ENCODE data around the gene FOXC1. TPM values are rescaled to one million over a fixed set of nuclear protein-coding genes. Genes with fewer than 3 reads are reported as not detected.

Gene FOXC1
- total RNA-seq, 4 donors from 2014 or later = 0.92 to 3.9 (median 2.0) TPM

GRCh38 chr6:1629316-1629715, 19.6 kb downstream of the FOXC1 start:
- peaks cover 4 to 7% of the 10 kb centered on the region in 2 donors for H3K4me1 ChIP-seq
- intact Hi-C loops (cut with DNase I; ENCODE audit: low total_unique reads) (no loop called here), in situ Hi-C loops (cut with MboI; ENCODE audit: low sequenced_read_pairs in 4 of 4) (no loop called here)
- DNase-seq (no peak), ATAC-seq (no peak)
- H3K27me3 ChIP-seq = peaks cover 34 to 47% (median 41%) of the 10 kb centered on the region in 3 donors
- no peaks in the 10 kb centered on the region for H3K36me3 ChIP-seq
- H3K4me3 ChIP-seq = no peak overlapping the region
- no peak for TF ChIP-seq POLR2A (IDR thresholded peaks at IDR 0.05)
- TF ChIP-seq, protein P1, sequence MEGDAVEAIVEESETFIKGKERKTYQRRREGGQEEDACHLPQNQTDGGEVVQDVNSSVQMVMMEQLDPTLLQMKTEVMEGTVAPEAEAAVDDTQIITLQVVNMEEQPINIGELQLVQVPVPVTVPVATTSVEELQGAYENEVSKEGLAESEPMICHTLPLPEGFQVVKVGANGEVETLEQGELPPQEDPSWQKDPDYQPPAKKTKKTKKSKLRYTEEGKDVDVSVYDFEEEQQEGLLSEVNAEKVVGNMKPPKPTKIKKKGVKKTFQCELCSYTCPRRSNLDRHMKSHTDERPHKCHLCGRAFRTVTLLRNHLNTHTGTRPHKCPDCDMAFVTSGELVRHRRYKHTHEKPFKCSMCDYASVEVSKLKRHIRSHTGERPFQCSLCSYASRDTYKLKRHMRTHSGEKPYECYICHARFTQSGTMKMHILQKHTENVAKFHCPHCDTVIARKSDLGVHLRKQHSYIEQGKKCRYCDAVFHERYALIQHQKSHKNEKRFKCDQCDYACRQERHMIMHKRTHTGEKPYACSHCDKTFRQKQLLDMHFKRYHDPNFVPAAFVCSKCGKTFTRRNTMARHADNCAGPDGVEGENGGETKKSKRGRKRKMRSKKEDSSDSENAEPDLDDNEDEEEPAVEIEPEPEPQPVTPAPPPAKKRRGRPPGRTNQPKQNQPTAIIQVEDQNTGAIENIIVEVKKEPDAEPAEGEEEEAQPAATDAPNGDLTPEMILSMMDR (IDR thresholded peaks at IDR 0.05 in 4 of 5, conservative IDR thresholded peaks at IDR 0.05 in 1 of 5) = no peak
- no peaks in the 10 kb centered on the region for H3K9me3 ChIP-seq
- no peak overlapping the region for H3K27ac ChIP-seq

- no peak for ATAC-seq
- H3K4me3 ChIP-seq = no peak overlapping the region
- TF ChIP-seq, protein P1 (IDR thresholded peaks at IDR 0.05 in 4 of 5, conservative IDR thresholded peaks at IDR 0.05 in 1 of 5) = no peak
- TF ChIP-seq POLR2A (IDR thresholded peaks at IDR 0.05) = no peak
- H3K4me1 ChIP-seq = peaks cover 2 to 3% of the 10 kb centered on the region in 2 donors
- intact Hi-C loops (cut with DNase I; ENCODE audit: low total_unique reads) (no loop called here), in situ Hi-C loops (cut with MboI; ENCODE audit: low sequenced_read_pairs in 4 of 4) (no loop called here)
- DNase-seq = no peak
- peaks cover 24 to 39% (median 35%) of the 10 kb centered on the region in 3 donors for H3K27me3 ChIP-seq
- no peaks in the 10 kb centered on the region for H3K9me3 ChIP-seq
- H3K27ac ChIP-seq = no peak overlapping the region
- no peaks in the 10 kb centered on the region for H3K36me3 ChIP-seq
Observed at GRCh38 chr6:1630212-1630770, 20.6 kb downstream of the FOXC1 start.

DNA sequence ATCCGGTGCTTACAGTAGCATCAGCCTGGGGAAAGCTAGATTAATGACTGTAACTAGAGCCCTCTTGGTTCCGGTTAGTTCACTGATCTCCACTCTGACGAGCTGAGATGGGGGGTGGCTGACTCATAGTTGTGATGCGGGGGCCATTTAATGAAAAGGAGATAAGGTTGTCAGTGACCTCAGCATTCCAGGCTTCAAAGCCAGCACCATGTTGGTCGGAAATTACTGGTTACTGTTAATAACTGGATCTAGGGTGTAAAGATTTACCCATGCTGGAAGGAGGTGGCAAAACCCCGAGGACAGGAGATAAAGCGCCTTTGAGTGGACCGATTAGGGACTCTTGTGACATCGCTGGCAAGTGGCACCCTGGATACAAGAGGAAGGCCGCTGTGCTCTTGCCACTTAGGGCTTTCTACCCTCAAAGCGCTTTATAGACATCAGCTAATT, 21.1 kb downstream of the FOXC1 start:
- no peaks in the 10 kb centered on the region for H3K36me3 ChIP-seq
- intact Hi-C loops (cut with DNase I; ENCODE audit: low total_unique reads) (no loop called here), in situ Hi-C loops (cut with MboI; ENCODE audit: low sequenced_read_pairs in 4 of 4) (no loop called here)
- no peak overlapping the region for H3K27ac ChIP-seq
- H3K4me1 ChIP-seq = no peaks in the 10 kb centered on the region
- H3K27me3 ChIP-seq = peaks cover 19 to 34% (median 31%) of the 10 kb centered on the region in 3 donors
- TF ChIP-seq POLR2A (IDR thresholded peaks at IDR 0.05) = no peak
- TF ChIP-seq, protein P1 (IDR thresholded peaks at IDR 0.05 in 4 of 5, conservative IDR thresholded peaks at IDR 0.05 in 1 of 5) = no peak
- no peak overlapping the region for H3K4me3 ChIP-seq
- ATAC-seq (no peak), DNase-seq (no peak)
- no peaks in the 10 kb centered on the region for H3K9me3 ChIP-seq

GRCh38 chr6:1631251-1631650, 21.5 kb downstream of the FOXC1 start:
- TF ChIP-seq POLR2A (IDR thresholded peaks at IDR 0.05) = no peak
- TF ChIP-seq, protein P1 (IDR thresholded peaks at IDR 0.05 in 4 of 5, conservative IDR thresholded peaks at IDR 0.05 in 1 of 5) = no peak
- H3K27ac ChIP-seq = no peak overlapping the region
- DNase-seq (no peak), ATAC-seq (no peak)
- no peak overlapping the region for H3K4me3 ChIP-seq
- H3K9me3 ChIP-seq = no peaks in the 10 kb centered on the region
- peaks cover 15 to 29% (median 27%) of the 10 kb centered on the region in 3 donors for H3K27me3 ChIP-seq
- no peaks in the 10 kb centered on the region for H3K4me1 ChIP-seq
- in situ Hi-C loops (cut with MboI; ENCODE audit: low sequenced_read_pairs in 4 of 4) = no loop called here
- intact Hi-C loops (cut with DNase I; ENCODE audit: low total_unique reads) = no loop called here
- H3K36me3 ChIP-seq = no peaks in the 10 kb centered on the region
